WTC11 (cell line): ENCODE data around the gene PHKB. TPM values are rescaled to one million over a fixed set of nuclear protein-coding genes. Genes with fewer than 3 reads are reported as not detected.

Experiments
- ATAC-seq: fragments of 200-7000 bp; cut with Tn5 transposase; 2 replicates; pipeline ENCODE4 v1.10.0; 2021; ENCODE audit warnings: mild to moderate bottlenecking, moderate library complexity
- CTCF ChIA-PET: fragments of 300-600 bp; sonication (Branson Sonifier 250); formaldehyde crosslinking; loops from one replicate; lab custom pipeline; 2021; ENCODE audit warnings: antibody characterized with exemption; lab: Charles Lee
- POLR2A ChIA-PET: fragments of 350-600 bp; sonication (Branson Sonifier 250); formaldehyde crosslinking; loops from one replicate; lab custom pipeline; 2021; ENCODE audit warnings: antibody characterized with exemption; lab: Charles Lee
- DNase-seq: peaks from one replicate; pipeline ENCODE4 v3.0.0; 2021; ENCODE audit warnings: low spot score
- H3K27ac Mint-ChIP-seq: 2 replicates; pipeline ENCODE4 v1.8.0; 2021; ENCODE audit warnings: mixed read lengths
- H3K27me3 Mint-ChIP-seq: 2 replicates; pipeline ENCODE4 v1.8.0; 2021; ENCODE audit warnings: low read depth, mild to moderate bottlenecking, moderate library complexity, mixed read lengths
- H3K36me3 Mint-ChIP-seq: 2 replicates; pipeline ENCODE4 v1.8.0; 2021; ENCODE audit warnings: mixed read lengths
- H3K4me1 Mint-ChIP-seq: 2 replicates; pipeline ENCODE4 v1.8.0; 2022; ENCODE audit warnings: mixed read lengths
- H3K4me3 Mint-ChIP-seq: 2 replicates; pipeline ENCODE4 v1.8.0; 2021; ENCODE audit warnings: mild to moderate bottlenecking, moderate library complexity, mixed read lengths
- H3K9me3 Mint-ChIP-seq: 2 replicates; pipeline ENCODE4 v1.8.0; 2021; ENCODE audit warnings: mixed read lengths
- FOXP1 ChIP-seq: sonication (generic); formaldehyde crosslinking; IDR thresholded peaks from 2 replicates; pipeline ENCODE4 v1.8.0; 2022; ENCODE audit warnings: missing genetic modification reagents, mild to moderate bottlenecking, moderate library complexity, borderline replicate concordance
- JUN ChIP-seq: sonication (generic); formaldehyde crosslinking; IDR thresholded peaks from 2 replicates; pipeline ENCODE4 v1.8.0; 2023; ENCODE audit warnings: mild to moderate bottlenecking, missing genetic modification reagents
- MAX ChIP-seq: sonication (generic); formaldehyde crosslinking; IDR thresholded peaks from 2 replicates; pipeline ENCODE4 v1.8.0; 2022; ENCODE audit warnings: mild to moderate bottlenecking, missing genetic modification reagents
- NFYB ChIP-seq: sonication (generic); formaldehyde crosslinking; conservative IDR thresholded peaks from 2 replicates; pipeline ENCODE4 v1.8.0; 2022; ENCODE audit warnings: low read depth, missing genetic modification reagents
- NR2C2 ChIP-seq: sonication (generic); formaldehyde crosslinking; IDR thresholded peaks from 2 replicates; pipeline ENCODE4 v1.8.0; 2022; ENCODE audit warnings: mild to moderate bottlenecking, missing genetic modification reagents
- NR3C1 ChIP-seq: sonication (generic); formaldehyde crosslinking; conservative IDR thresholded peaks from 2 replicates; pipeline ENCODE4 v1.8.1; 2023; ENCODE audit warnings: low read depth, mild to moderate bottlenecking, missing genetic modification reagents
- RELA ChIP-seq: sonication (generic); formaldehyde crosslinking; IDR thresholded peaks from 2 replicates; pipeline ENCODE4 v1.8.1; 2022; ENCODE audit warnings: missing genetic modification reagents, mild to moderate bottlenecking, borderline replicate concordance
- SP1 ChIP-seq: sonication (generic); formaldehyde crosslinking; conservative IDR thresholded peaks from 2 replicates; pipeline ENCODE4 v1.8.1; 2022; ENCODE audit warnings: missing genetic modification reagents
- TCF7 ChIP-seq: sonication (generic); formaldehyde crosslinking; IDR thresholded peaks from 2 replicates; pipeline ENCODE4 v1.8.0; 2022; ENCODE audit warnings: mild to moderate bottlenecking, low read depth, missing genetic modification reagents, moderate library complexity
- ZBTB21 ChIP-seq: sonication (generic); formaldehyde crosslinking; IDR thresholded peaks from 2 replicates; pipeline ENCODE4 v1.8.1; 2023; ENCODE audit warnings: mild to moderate bottlenecking, missing genetic modification reagents, borderline replicate concordance
- ZBTB43 ChIP-seq: sonication (generic); formaldehyde crosslinking; IDR thresholded peaks from 2 replicates; pipeline ENCODE4 v1.8.1; 2023; ENCODE audit warnings: mild to moderate bottlenecking, missing genetic modification reagents
- ZNF232 ChIP-seq: sonication (generic); formaldehyde crosslinking; IDR thresholded peaks from 2 replicates; pipeline ENCODE4 v1.8.0; 2022; ENCODE audit warnings: mild to moderate bottlenecking, missing genetic modification reagents
- ZNF396 ChIP-seq: fragments of 250-450 bp; sonication (Bioruptor Pico); IDR thresholded peaks from 2 replicates; pipeline ENCODE4 v1.8.0; 2021; ENCODE audit warnings: mild to moderate bottlenecking, moderate library complexity, borderline replicate concordance
- ZNF671 ChIP-seq: fragments of 250-450 bp; sonication (Bioruptor Pico); IDR thresholded peaks from 2 replicates; pipeline ENCODE4 v1.8.0; 2021; ENCODE audit warnings: mild to moderate bottlenecking
- total RNA-seq: library from RNA; stranded (reverse); gene quantifications from 3 replicates; pipeline ENCODE4 v1.2.3, GENCODE V29; 2021
- TF ChIP-seq, protein P1 (sequence below): fragments of 250-450 bp; sonication (Bioruptor Pico); IDR thresholded peaks from 2 replicates; pipeline ENCODE4 v1.9.0; 2021; ENCODE audit warnings: mild to moderate bottlenecking
- TF ChIP-seq, protein P2 (sequence below): sonication (generic); formaldehyde crosslinking; IDR thresholded peaks from 2 replicates; pipeline ENCODE4 v1.8.1; 2023; ENCODE audit warnings: mild to moderate bottlenecking, missing genetic modification reagents, moderate library complexity
- TF ChIP-seq, protein P3 (sequence below): fragments of 250-450 bp; sonication (Bioruptor Pico); IDR thresholded peaks from 2 replicates; pipeline ENCODE4 v1.8.0; 2021; ENCODE audit warnings: mild to moderate bottlenecking
- TF ChIP-seq, protein P4 (sequence below): sonication (generic); formaldehyde crosslinking; IDR thresholded peaks from 2 replicates; pipeline ENCODE4 v1.8.1; 2022; ENCODE audit warnings: low read depth, mild to moderate bottlenecking, moderate library complexity, missing genetic modification reagents, borderline replicate concordance
- TF ChIP-seq, protein P5 (sequence below): sonication (generic); formaldehyde crosslinking; IDR thresholded peaks from 2 replicates; pipeline ENCODE4 v1.8.0; 2023; ENCODE audit warnings: missing genetic modification reagents, mild to moderate bottlenecking, borderline replicate concordance

The PHKB gene
- total RNA-seq, 1 experiment from 2014 or later, result 43.9 TPM

- no peak for DNase-seq
- ChIA-PET POLR2A (no interaction called here), CTCF (no interaction called here)
- no peak overlapping the region for H3K27ac Mint-ChIP-seq
- ATAC-seq, result no peak
- TF ChIP-seq NFYB (CRISPR knock-in tag) (no peak), ZNF232 (CRISPR knock-in tag) (no peak), ZBTB21 (CRISPR knock-in tag) (no peak), ZBTB43 (no peak), JUN (CRISPR knock-in tag) (no peak), FOXP1 (CRISPR knock-in tag) (no peak), NR3C1 (CRISPR knock-in tag) (no peak), NR2C2 (CRISPR knock-in tag) (no peak), RELA (CRISPR knock-in tag) (no peak), MAX (CRISPR knock-in tag) (no peak), ZNF396 (CRISPR knock-in tag) (no peak), SP1 (CRISPR knock-in tag) (no peak), TCF7 (CRISPR knock-in tag) (no peak), ZNF671 (no peak)
- TF ChIP-seq, protein P1, sequence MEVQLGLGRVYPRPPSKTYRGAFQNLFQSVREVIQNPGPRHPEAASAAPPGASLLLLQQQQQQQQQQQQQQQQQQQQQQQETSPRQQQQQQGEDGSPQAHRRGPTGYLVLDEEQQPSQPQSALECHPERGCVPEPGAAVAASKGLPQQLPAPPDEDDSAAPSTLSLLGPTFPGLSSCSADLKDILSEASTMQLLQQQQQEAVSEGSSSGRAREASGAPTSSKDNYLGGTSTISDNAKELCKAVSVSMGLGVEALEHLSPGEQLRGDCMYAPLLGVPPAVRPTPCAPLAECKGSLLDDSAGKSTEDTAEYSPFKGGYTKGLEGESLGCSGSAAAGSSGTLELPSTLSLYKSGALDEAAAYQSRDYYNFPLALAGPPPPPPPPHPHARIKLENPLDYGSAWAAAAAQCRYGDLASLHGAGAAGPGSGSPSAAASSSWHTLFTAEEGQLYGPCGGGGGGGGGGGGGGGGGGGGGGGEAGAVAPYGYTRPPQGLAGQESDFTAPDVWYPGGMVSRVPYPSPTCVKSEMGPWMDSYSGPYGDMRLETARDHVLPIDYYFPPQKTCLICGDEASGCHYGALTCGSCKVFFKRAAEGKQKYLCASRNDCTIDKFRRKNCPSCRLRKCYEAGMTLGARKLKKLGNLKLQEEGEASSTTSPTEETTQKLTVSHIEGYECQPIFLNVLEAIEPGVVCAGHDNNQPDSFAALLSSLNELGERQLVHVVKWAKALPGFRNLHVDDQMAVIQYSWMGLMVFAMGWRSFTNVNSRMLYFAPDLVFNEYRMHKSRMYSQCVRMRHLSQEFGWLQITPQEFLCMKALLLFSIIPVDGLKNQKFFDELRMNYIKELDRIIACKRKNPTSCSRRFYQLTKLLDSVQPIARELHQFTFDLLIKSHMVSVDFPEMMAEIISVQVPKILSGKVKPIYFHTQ (CRISPR knock-in tag), result no peak
- TF ChIP-seq, protein P2, sequence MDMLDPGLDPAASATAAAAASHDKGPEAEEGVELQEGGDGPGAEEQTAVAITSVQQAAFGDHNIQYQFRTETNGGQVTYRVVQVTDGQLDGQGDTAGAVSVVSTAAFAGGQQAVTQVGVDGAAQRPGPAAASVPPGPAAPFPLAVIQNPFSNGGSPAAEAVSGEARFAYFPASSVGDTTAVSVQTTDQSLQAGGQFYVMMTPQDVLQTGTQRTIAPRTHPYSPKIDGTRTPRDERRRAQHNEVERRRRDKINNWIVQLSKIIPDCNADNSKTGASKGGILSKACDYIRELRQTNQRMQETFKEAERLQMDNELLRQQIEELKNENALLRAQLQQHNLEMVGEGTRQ, result no peak
- TF ChIP-seq, protein P3, sequence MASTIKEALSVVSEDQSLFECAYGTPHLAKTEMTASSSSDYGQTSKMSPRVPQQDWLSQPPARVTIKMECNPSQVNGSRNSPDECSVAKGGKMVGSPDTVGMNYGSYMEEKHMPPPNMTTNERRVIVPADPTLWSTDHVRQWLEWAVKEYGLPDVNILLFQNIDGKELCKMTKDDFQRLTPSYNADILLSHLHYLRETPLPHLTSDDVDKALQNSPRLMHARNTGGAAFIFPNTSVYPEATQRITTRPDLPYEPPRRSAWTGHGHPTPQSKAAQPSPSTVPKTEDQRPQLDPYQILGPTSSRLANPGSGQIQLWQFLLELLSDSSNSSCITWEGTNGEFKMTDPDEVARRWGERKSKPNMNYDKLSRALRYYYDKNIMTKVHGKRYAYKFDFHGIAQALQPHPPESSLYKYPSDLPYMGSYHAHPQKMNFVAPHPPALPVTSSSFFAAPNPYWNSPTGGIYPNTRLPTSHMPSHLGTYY, result no peak
- TF ChIP-seq, protein P4, sequence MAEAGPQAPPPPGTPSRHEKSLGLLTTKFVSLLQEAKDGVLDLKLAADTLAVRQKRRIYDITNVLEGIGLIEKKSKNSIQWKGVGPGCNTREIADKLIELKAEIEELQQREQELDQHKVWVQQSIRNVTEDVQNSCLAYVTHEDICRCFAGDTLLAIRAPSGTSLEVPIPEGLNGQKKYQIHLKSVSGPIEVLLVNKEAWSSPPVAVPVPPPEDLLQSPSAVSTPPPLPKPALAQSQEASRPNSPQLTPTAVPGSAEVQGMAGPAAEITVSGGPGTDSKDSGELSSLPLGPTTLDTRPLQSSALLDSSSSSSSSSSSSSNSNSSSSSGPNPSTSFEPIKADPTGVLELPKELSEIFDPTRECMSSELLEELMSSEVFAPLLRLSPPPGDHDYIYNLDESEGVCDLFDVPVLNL (CRISPR knock-in tag), result no peak
- TF ChIP-seq, protein P5, sequence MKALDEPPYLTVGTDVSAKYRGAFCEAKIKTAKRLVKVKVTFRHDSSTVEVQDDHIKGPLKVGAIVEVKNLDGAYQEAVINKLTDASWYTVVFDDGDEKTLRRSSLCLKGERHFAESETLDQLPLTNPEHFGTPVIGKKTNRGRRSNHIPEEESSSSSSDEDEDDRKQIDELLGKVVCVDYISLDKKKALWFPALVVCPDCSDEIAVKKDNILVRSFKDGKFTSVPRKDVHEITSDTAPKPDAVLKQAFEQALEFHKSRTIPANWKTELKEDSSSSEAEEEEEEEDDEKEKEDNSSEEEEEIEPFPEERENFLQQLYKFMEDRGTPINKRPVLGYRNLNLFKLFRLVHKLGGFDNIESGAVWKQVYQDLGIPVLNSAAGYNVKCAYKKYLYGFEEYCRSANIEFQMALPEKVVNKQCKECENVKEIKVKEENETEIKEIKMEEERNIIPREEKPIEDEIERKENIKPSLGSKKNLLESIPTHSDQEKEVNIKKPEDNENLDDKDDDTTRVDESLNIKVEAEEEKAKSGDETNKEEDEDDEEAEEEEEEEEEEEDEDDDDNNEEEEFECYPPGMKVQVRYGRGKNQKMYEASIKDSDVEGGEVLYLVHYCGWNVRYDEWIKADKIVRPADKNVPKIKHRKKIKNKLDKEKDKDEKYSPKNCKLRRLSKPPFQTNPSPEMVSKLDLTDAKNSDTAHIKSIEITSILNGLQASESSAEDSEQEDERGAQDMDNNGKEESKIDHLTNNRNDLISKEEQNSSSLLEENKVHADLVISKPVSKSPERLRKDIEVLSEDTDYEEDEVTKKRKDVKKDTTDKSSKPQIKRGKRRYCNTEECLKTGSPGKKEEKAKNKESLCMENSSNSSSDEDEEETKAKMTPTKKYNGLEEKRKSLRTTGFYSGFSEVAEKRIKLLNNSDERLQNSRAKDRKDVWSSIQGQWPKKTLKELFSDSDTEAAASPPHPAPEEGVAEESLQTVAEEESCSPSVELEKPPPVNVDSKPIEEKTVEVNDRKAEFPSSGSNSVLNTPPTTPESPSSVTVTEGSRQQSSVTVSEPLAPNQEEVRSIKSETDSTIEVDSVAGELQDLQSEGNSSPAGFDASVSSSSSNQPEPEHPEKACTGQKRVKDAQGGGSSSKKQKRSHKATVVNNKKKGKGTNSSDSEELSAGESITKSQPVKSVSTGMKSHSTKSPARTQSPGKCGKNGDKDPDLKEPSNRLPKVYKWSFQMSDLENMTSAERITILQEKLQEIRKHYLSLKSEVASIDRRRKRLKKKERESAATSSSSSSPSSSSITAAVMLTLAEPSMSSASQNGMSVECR (CRISPR knock-in tag), result no peak
- H3K4me3 Mint-ChIP-seq, result no peak overlapping the region
- no peaks in the 10 kb centered on the region for H3K36me3 Mint-ChIP-seq
- H3K27me3 Mint-ChIP-seq, result no peaks in the 10 kb centered on the region
- H3K9me3 Mint-ChIP-seq, result no peaks in the 10 kb centered on the region
- peaks cover 14% of the 10 kb centered on the region for H3K4me1 Mint-ChIP-seq
These were observed 59.0 kb downstream of the PHKB start for GRCh38 chr16:47519996-47520679.
